ENCODE data around the gene SSBP2.

- no peak for TF ChIP-seq SP1 (IDR thresholded peaks at IDR 0.05; ENCODE audit: low read depth, low read length)
- no peak for TF ChIP-seq TAF1 (IDR thresholded peaks at IDR 0.05; ENCODE audit: low read depth, low read length)
- TF ChIP-seq EZH2 (IDR thresholded peaks at IDR 0.05; ENCODE audit: low read depth, low read length, severe bottlenecking) = no peak
- TF ChIP-seq GABPA (IDR thresholded peaks at IDR 0.05; ENCODE audit: borderline replicate concordance, insufficient read depth, low read length) = no peak
- TF ChIP-seq BRCA1 (IDR thresholded peaks at IDR 0.05; ENCODE audit: low read depth, low read length) = no peak
- TF ChIP-seq CTCF (IDR thresholded peaks at IDR 0.05; ENCODE audit: control extremely low read depth in 1 of 3, insufficient read depth in 1 of 3, low read depth in 1 of 3, low read length in 3 of 3) = no peak
- TF ChIP-seq ASH2L (IDR thresholded peaks at IDR 0.05; ENCODE audit: low read length) = no peak
- TF ChIP-seq JUND (IDR thresholded peaks at IDR 0.05; ENCODE audit: low read length) = no peak
- no peak for TF ChIP-seq ATF3 (IDR thresholded peaks at IDR 0.05; ENCODE audit: insufficient read depth, low read depth, low read length)
- no peak for TF ChIP-seq SP4 (IDR thresholded peaks at IDR 0.05; ENCODE audit: low read length)
- TF ChIP-seq SIN3A (conservative IDR thresholded peaks at IDR 0.05 in 1 of 2, IDR thresholded peaks at IDR 0.05 in 1 of 2; ENCODE audit: low read depth in 1 of 2, low read length in 2 of 2) = no peak
- TF ChIP-seq TBP (IDR thresholded peaks at IDR 0.05; ENCODE audit: low read depth, low read length) = no peak
These were observed 328.2 kb downstream of the SSBP2 start for GRCh38 chr5:81422671-81423070.
